Measurements from ENCODE around the gene PHACTR3. TPM values are rescaled to one million over a fixed set of nuclear protein-coding genes. Genes with fewer than 3 reads are reported as not detected.

The PHACTR3 gene
- total RNA-seq, 1 donor from 2014 or later = 0.14 TPM

GRCh38 chr20:59598625-59599310, 5.6 kb upstream of the PHACTR3 start:
- Mint-ChIP-seq H3K27me3 (ENCODE audit: low read depth, unreplicated experiment) (peaks cover 81% of the 10 kb centered on the region), H3K4me1 (ENCODE audit: low read depth, unreplicated experiment) (no peaks in the 10 kb centered on the region), H3K9me3 (ENCODE audit: unreplicated experiment) (no peaks in the 10 kb centered on the region), H3K4me3 (ENCODE audit: unreplicated experiment) (no peak overlapping the region), H3K36me3 (ENCODE audit: low read depth, unreplicated experiment) (no peaks in the 10 kb centered on the region), H3K27ac (ENCODE audit: unreplicated experiment) (no peak overlapping the region)
- no peaks in the 10 kb centered on the region for H4K20me1 ChIP-seq (ENCODE audit: insufficient read depth, low read length)
- H3K4me2 ChIP-seq (ENCODE audit: low read length) = no peak overlapping the region
- H3K36me3 ChIP-seq (ENCODE audit: insufficient read depth, low read length) = no peaks in the 10 kb centered on the region
- H3K27me3 ChIP-seq (ENCODE audit: insufficient read depth, low read length) = no peaks in the 10 kb centered on the region
- H3K9ac ChIP-seq (ENCODE audit: low read length) = no peak overlapping the region
- no peaks in the 10 kb centered on the region for H3K9me3 ChIP-seq (ENCODE audit: insufficient read depth, low read depth, low read length)
- TF ChIP-seq CTCF (IDR thresholded peaks at IDR 0.05; ENCODE audit: insufficient read depth, low read depth, low read length) = peak; percentile 50
- no peak for TF ChIP-seq EZH2 (IDR thresholded peaks at IDR 0.05; ENCODE audit: insufficient read depth, low read length)
- no peak overlapping the region for H3K4me3 ChIP-seq (ENCODE audit: insufficient read depth, low read depth, low read length)
- H2AFZ ChIP-seq (ENCODE audit: low read depth, low read length) = no peak overlapping the region
- no peak for DNase-seq (ENCODE audit: low read depth)
- no peaks in the 10 kb centered on the region for H3K79me2 ChIP-seq (ENCODE audit: insufficient read depth, low read length)
- no peaks in the 10 kb centered on the region for H3K4me1 ChIP-seq (ENCODE audit: insufficient read depth, low read length)
- FAIRE-seq = no peak
- no peak overlapping the region for H3K27ac ChIP-seq (ENCODE audit: low read depth, low read length)

GRCh38 chr20:59599941-59600340, 4.4 kb upstream of the PHACTR3 start:
- Histone ChIP-seq H3K4me2 (ENCODE audit: low read length) (no peak overlapping the region), H2AFZ (ENCODE audit: low read depth, low read length) (no peak overlapping the region), H3K9ac (ENCODE audit: low read length) (no peak overlapping the region), H3K4me1 (ENCODE audit: insufficient read depth, low read length) (no peaks in the 10 kb centered on the region), H3K27me3 (ENCODE audit: insufficient read depth, low read length) (no peaks in the 10 kb centered on the region), H3K4me3 (ENCODE audit: insufficient read depth, low read depth, low read length) (no peak overlapping the region), H4K20me1 (ENCODE audit: insufficient read depth, low read length) (no peaks in the 10 kb centered on the region), H3K79me2 (ENCODE audit: insufficient read depth, low read length) (no peaks in the 10 kb centered on the region), H3K36me3 (ENCODE audit: insufficient read depth, low read length) (no peaks in the 10 kb centered on the region), H3K27ac (ENCODE audit: low read depth, low read length) (no peak overlapping the region), H3K9me3 (ENCODE audit: insufficient read depth, low read depth, low read length) (no peaks in the 10 kb centered on the region)
- no peak overlapping the region for H3K4me3 Mint-ChIP-seq (ENCODE audit: unreplicated experiment)
- no peaks in the 10 kb centered on the region for H3K9me3 Mint-ChIP-seq (ENCODE audit: unreplicated experiment)
- no peak overlapping the region for H3K27ac Mint-ChIP-seq (ENCODE audit: unreplicated experiment)
- no peak for FAIRE-seq
- DNase-seq (ENCODE audit: low read depth) = no peak
- H3K36me3 Mint-ChIP-seq (ENCODE audit: low read depth, unreplicated experiment) = no peaks in the 10 kb centered on the region
- peaks cover 79% of the 10 kb centered on the region for H3K27me3 Mint-ChIP-seq (ENCODE audit: low read depth, unreplicated experiment)
- no peaks in the 10 kb centered on the region for H3K4me1 Mint-ChIP-seq (ENCODE audit: low read depth, unreplicated experiment)
- TF ChIP-seq CTCF (IDR thresholded peaks at IDR 0.05; ENCODE audit: insufficient read depth, low read depth, low read length) (no peak), EZH2 (IDR thresholded peaks at IDR 0.05; ENCODE audit: insufficient read depth, low read length) (no peak)

- FAIRE-seq = no peak
- no peak overlapping the region for H3K27ac Mint-ChIP-seq (ENCODE audit: unreplicated experiment)
Measured at GRCh38 chr20:59600472-59600871, 3.9 kb upstream of the PHACTR3 start.

More at GRCh38 chr20:59600472-59600871, 3.9 kb upstream of the PHACTR3 start:
- Histone ChIP-seq H3K4me2 (ENCODE audit: low read length) (no peak overlapping the region), H4K20me1 (ENCODE audit: insufficient read depth, low read length) (no peaks in the 10 kb centered on the region), H3K4me3 (ENCODE audit: insufficient read depth, low read depth, low read length) (no peak overlapping the region), H2AFZ (ENCODE audit: low read depth, low read length) (no peak overlapping the region), H3K36me3 (ENCODE audit: insufficient read depth, low read length) (no peaks in the 10 kb centered on the region), H3K9ac (ENCODE audit: low read length) (no peak overlapping the region), H3K27me3 (ENCODE audit: insufficient read depth, low read length) (no peaks in the 10 kb centered on the region), H3K4me1 (ENCODE audit: insufficient read depth, low read length) (no peaks in the 10 kb centered on the region), H3K79me2 (ENCODE audit: insufficient read depth, low read length) (no peaks in the 10 kb centered on the region), H3K27ac (ENCODE audit: low read depth, low read length) (no peak overlapping the region), H3K9me3 (ENCODE audit: insufficient read depth, low read depth, low read length) (no peaks in the 10 kb centered on the region)
- no peak for DNase-seq (ENCODE audit: low read depth)
- Mint-ChIP-seq H3K27me3 (ENCODE audit: low read depth, unreplicated experiment) (peaks cover 78% of the 10 kb centered on the region), H3K36me3 (ENCODE audit: low read depth, unreplicated experiment) (no peaks in the 10 kb centered on the region), H3K9me3 (ENCODE audit: unreplicated experiment) (no peaks in the 10 kb centered on the region), H3K4me1 (ENCODE audit: low read depth, unreplicated experiment) (no peaks in the 10 kb centered on the region), H3K4me3 (ENCODE audit: unreplicated experiment) (no peak overlapping the region)
- TF ChIP-seq CTCF (IDR thresholded peaks at IDR 0.05; ENCODE audit: insufficient read depth, low read depth, low read length) = no peak
- no peak for TF ChIP-seq EZH2 (IDR thresholded peaks at IDR 0.05; ENCODE audit: insufficient read depth, low read length)

Data from astrocyte (in vitro differentiated cells and primary cell).